Mesenteric fat pad (tissue), 1 donor: Measurements from ENCODE around the gene ZNF554. TPM values are rescaled to one million over a fixed set of nuclear protein-coding genes. Genes with fewer than 3 reads are reported as not detected.

Experiments
- DNase-seq: peaks from one replicate; pipeline ENCODE4 v3.0.0-alpha.2; 2020; ENCODE audit warnings: low spot score
- long read RNA-seq: library from polyadenylated mRNA; unstranded; transcript quantifications from one replicate; pipeline ENCODE4 v2.0.0, GENCODE V29; 2020
- total RNA-seq: library from RNA; stranded (reverse); fragmentation: NEBNext Ultra II Directional; extraction: Animal tissue kit (Norgen Biotek cat#: 25700); gene quantifications from one replicate; pipeline ENCODE4 v1.2.1, GENCODE V29; 2021
- donor health status: DM: yes; HTN: yes; CAD: no.

ZNF554 gene
- 2.6 TPM for total RNA-seq
- long read RNA-seq: 0 reads

DNA sequence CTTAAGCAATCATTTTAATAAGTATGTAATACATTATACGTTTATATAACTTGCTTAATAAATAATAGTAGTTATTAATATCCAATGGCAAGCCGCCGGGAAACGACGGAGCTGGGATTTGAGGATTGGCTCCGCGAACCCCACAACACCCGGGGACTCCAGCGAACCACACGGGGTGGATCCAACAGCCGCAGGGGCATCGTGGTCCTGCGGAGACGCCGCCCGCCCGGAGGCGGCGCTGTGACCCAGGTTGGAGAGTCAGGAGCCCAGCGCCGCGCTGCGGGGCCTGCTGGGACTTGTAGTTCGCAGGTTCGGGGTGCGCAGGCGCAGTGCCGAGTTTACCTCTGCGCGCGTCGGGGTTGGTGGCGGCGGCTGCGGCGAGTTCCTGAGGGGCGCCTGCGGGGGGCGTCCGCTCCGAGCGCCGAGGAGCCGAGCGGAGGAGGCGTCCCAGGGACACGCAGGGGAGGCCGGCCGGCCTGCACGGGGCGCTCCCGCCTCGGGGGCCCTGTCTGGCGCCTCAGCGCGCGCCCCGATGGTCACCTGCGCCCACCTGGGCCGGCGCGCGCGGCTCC is at the start of gene ZNF554:
ZNF554 (plus strand) TSS at position 329 of the 572 bp plus-strand sequence; CDS start at position 533, 204 bp downstream.
- peak; percentile 100 for DNase-seq

- DNase-seq: no peak
Measured at GRCh38 chr19:2770055-2771013, 49.3 kb upstream of the ZNF554 start.

DNA sequence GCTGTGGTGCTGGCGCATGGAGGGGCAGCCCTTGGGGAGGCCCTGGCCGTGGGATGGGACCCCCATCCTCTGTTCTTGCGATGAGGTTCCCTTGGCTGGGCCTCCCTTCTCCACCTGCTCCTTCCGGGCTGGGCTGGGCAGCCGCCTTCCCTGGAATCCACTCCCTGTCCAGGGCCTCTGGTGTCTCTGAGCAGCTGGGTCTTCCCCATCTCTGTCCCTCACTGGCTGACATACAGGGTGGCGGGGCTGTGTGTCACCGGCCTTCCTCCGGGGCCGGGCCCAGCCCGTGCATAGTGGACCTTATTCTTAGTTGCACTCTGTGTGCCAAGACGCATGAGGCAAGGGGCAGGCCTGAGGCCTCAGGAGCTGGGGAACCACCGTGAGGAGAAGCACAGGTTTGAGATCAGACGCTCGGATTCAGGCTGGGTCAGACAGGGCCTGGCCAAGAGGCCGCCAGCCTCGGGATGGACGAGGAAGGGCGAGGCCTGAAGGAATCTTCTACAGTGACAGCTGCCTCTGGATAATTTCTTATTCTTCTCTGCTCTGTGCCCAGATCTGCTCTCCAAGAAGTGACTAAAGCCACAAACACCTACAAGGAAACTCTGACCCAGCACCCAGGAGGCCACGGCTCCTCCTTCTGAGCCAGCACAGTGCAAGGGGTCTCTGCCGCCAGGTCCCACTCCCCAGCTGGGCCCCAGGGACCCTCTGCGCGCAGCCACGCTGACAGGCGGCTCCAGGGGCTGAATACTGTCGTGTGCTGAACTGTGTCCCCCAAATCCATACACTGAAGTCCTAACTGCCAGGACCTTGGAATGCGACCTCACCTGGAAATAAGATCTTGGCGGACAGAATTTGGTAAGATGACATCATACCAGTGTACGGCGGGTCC is 47.6 kb upstream of the ZNF554 start:
- DNase-seq: no peak

- no peak for DNase-seq
Measured at GRCh38 chr19:2774083-2774679, 45.5 kb upstream of the ZNF554 start.

- DNase-seq: no peak
Measured at GRCh38 chr19:2774953-2775555, 44.6 kb upstream of the ZNF554 start.

- no peak for DNase-seq
Measured at GRCh38 chr19:2775556-2776430, 43.9 kb upstream of the ZNF554 start.

GRCh38 chr19:2777952-2778683 is 41.5 kb upstream of the ZNF554 start:
- DNase-seq: no peak

DNA sequence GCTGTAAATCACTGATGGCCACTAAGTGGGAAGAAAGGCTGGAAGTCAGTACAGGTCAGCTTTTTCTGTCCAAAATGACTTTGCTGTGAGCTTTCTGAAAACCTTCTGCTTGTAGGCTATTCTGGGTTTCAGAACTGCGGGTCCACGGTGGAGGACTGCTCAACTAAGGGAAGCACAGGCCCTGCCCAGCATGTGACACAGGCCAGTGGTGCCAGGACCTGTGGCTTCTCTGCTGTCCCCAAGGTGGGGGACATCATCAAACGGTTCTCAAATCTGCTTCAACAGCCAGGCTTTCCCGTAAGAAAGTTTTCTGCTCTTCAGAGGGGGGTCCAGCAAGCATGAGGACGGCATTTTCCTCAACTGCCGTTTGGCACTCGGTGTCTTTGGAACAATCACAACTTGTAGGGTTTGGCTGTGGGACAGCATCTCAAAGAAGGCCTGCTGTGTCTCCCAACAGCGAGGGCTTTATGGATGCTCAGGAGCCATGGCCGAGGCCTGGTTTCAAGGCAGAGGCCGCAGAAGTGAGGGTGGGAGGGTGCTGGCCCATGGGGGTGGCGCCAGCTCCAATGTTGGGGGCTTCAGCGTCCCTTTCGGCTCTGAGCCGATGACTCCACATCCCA is 40.4 kb upstream of the ZNF554 start:
- no peak for DNase-seq

GRCh38 chr19:2780284-2780683 is 39.4 kb upstream of the ZNF554 start:
- DNase-seq: no peak

- no peak for DNase-seq
Measured at GRCh38 chr19:2782329-2782935, 37.2 kb upstream of the ZNF554 start.

DNA sequence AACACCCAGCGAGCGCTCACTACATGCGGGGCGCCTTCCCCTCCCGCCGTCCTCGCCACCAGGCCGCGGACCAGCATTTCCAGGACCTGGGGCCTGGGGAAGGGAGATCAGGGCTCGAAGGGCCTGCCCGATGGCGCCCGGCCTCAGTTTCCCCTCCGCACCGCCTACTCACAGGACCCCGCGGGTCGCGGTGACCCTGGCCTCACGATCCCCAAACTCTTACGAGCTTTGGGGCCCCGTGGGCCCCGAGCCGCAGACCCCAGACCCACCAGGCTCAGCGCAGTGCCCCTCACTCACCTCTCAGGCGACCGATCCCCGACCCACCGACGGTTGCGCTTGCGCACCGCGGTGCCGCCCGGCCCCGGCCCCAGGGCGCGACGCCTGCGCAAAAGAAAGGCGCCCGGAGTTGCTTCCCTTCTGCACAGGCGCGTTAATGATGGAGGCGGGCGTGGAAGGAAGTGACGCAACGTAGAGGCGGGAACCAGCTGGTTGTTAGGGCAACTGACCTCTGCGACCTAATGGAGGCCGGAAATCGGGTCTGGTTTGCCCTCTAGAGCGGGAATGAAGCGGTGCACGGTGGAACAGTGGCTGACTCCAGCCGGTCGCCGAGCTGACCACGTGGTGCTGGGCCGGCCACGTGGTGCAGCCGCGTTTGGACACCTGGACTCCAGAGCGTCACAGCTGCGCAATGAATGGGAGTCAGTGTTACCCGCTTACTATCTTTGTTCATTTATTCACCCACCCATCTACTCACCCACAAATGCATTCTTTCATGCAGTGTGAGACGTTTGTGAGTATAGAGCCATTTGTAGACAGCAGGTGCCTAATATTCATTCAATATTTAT is 36.5 kb upstream of the ZNF554 start, which contains the start of gene SGTA:
SGTA (minus strand) TSS at position 338 of the 845 bp plus-strand sequence. CDS start 14,205 bp downstream, outside the sequence.
- peak; percentile 98 for DNase-seq

GRCh38 chr19:2783781-2784145 is 35.9 kb upstream of the ZNF554 start:
- no peak for DNase-seq

- DNase-seq: peak; percentile 99
Measured at GRCh38 chr19:2785244-2785997, 34.2 kb upstream of the ZNF554 start, which contains the start of gene THOP1. THOP1 (plus strand) TSS chr19:2785503; CDS start chr19:2785663, 160 bp downstream.

DNA sequence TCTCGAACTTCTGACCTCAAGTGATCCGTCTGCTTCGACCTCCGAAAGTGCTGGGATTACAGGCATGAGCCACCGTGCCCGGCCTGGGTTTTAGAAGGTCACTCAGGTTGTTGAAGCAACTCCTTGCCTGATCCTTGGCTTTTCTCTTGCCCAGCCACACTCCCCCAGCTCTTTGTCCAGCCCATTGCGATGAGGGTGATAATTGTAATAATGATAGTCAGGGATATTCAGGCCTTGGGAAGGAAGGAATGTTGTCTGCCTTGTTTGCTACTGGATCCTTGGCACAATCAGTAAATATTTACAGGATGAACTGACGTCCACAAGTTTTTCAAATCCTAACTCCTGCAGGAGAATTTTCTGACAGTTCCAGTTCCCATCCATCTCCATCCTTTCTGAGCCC is 32.6 kb upstream of the ZNF554 start:
- no peak for DNase-seq

DNA sequence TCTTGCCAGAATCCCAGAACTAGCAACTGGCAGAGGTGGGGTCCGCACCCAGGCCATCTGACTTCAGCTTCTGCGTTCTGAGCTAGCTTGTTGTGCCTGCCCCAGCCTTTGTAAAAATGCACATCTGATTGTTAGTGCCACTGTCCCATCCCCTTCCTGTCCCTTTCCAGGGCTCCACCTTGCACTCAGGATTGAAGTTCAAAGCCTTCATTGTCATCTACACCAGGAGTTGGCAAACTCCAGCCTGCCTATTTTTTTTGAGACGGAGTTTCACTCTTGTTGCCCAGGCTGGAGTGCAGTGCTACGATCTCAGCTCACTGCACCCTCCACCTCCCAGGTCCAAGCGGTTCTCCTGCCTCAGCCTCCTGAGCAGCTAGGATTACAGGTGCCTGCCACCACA is 31.4 kb upstream of the ZNF554 start:
- DNase-seq: no peak

- DNase-seq: no peak
Measured at GRCh38 chr19:2790194-2790556, 29.5 kb upstream of the ZNF554 start.
